ENCODE data around the gene THADA.

The THADA gene

DNA sequence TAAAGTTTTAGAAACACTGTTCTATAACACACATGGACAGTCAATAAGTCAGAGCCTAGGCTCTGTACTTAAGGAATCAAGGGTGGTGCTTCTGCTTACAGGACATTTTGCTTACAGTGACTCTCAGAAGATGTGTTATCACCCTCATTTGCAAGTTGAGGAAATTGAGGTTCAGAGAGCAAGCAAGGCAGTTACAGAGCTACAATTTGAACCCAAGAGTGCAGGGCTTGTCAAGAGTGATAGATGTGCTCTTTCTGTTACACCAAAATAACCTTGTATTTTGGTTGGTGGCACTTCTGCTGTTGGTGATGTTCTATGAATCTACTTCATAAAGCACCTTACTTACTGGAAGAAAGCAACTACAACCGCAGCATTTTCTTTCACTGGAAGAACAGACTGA lies 170.2 kb downstream of the THADA start:
- Histone ChIP-seq H3K4me2 (ENCODE audit: low read length) (no peak overlapping the region), H3K27ac (peak overlapping the region; percentile 55), H3K9ac (no peak overlapping the region), H3K9me3 (ENCODE audit: control insufficient read depth, low read length) (no peaks in the 10 kb centered on the region), H3K4me3 (ENCODE audit: low read depth, low read length) (no peak overlapping the region), H2AFZ (no peak overlapping the region), H3K4me1 (peaks cover 19% of the 10 kb centered on the region), H3K27me3 (ENCODE audit: control insufficient read depth, insufficient read depth, low read length) (no peaks in the 10 kb centered on the region), H3K79me2 (no peaks in the 10 kb centered on the region), H3K36me3 (ENCODE audit: control insufficient read depth, insufficient read depth, low read length) (no peaks in the 10 kb centered on the region)
- TF ChIP-seq CTCF (IDR thresholded peaks at IDR 0.05) = no peak

- no peaks in the 10 kb centered on the region for H3K36me3 ChIP-seq (ENCODE audit: control insufficient read depth, insufficient read depth, low read length)
- no peak for TF ChIP-seq CTCF (IDR thresholded peaks at IDR 0.05)
- no peaks in the 10 kb centered on the region for H3K9me3 ChIP-seq (ENCODE audit: control insufficient read depth, low read length)
- no peak overlapping the region for H2AFZ ChIP-seq
- H3K27ac ChIP-seq = no peak overlapping the region
- peaks cover 24% of the 10 kb centered on the region for H3K4me1 ChIP-seq
- H3K79me2 ChIP-seq = no peaks in the 10 kb centered on the region
- H3K4me3 ChIP-seq (ENCODE audit: low read depth, low read length) = no peak overlapping the region
- H3K9ac ChIP-seq = no peak overlapping the region
- no peaks in the 10 kb centered on the region for H3K27me3 ChIP-seq (ENCODE audit: control insufficient read depth, insufficient read depth, low read length)
- H3K4me2 ChIP-seq (ENCODE audit: low read length) = no peak overlapping the region
Measured at GRCh38 chr2:43424262-43425207, 171.3 kb downstream of the THADA start.

GRCh38 chr2:43423941-43424261 lies 171.9 kb downstream of the THADA start:
- no peak for TF ChIP-seq CTCF (IDR thresholded peaks at IDR 0.05)
- Histone ChIP-seq H3K4me2 (ENCODE audit: low read length) (no peak overlapping the region), H3K4me3 (ENCODE audit: low read depth, low read length) (no peak overlapping the region), H3K4me1 (peaks cover 24% of the 10 kb centered on the region), H3K36me3 (ENCODE audit: control insufficient read depth, insufficient read depth, low read length) (no peaks in the 10 kb centered on the region), H3K27ac (no peak overlapping the region), H3K9me3 (ENCODE audit: control insufficient read depth, low read length) (no peaks in the 10 kb centered on the region), H3K9ac (no peak overlapping the region), H3K79me2 (no peaks in the 10 kb centered on the region), H3K27me3 (ENCODE audit: control insufficient read depth, insufficient read depth, low read length) (no peaks in the 10 kb centered on the region), H2AFZ (no peak overlapping the region)

DNA sequence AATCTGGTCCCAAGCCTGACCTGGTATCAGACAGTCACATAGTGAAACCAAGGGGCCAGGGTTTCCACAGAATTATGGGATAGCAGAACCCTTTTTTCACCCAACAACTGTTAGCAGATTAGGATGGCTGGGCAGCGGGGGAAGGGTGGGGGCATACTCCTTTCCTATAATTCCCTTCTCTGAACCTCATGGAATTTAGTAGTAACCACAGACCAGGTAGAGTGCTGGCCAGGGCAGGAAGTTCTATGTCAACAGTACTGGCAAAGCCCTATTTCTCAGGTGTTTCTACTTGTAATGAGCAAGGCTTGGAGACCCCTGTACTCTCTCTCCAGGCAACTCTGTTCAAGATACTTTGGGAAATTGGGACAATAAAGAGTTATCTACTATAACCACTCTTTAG lies 174.6 kb downstream of the THADA start:
- Histone ChIP-seq H3K27ac (no peak overlapping the region), H3K4me3 (ENCODE audit: low read depth, low read length) (no peak overlapping the region), H3K9me3 (ENCODE audit: control insufficient read depth, low read length) (no peaks in the 10 kb centered on the region), H3K4me2 (ENCODE audit: low read length) (no peak overlapping the region), H3K27me3 (ENCODE audit: control insufficient read depth, insufficient read depth, low read length) (no peaks in the 10 kb centered on the region), H2AFZ (no peak overlapping the region), H3K36me3 (ENCODE audit: control insufficient read depth, insufficient read depth, low read length) (no peaks in the 10 kb centered on the region), H3K4me1 (peaks cover 31% of the 10 kb centered on the region), H3K9ac (no peak overlapping the region), H3K79me2 (no peaks in the 10 kb centered on the region)
- no peak for TF ChIP-seq CTCF (IDR thresholded peaks at IDR 0.05)

- no peaks in the 10 kb centered on the region for H3K36me3 ChIP-seq (ENCODE audit: control insufficient read depth, insufficient read depth, low read length)
- TF ChIP-seq CTCF (IDR thresholded peaks at IDR 0.05) = no peak
- H2AFZ ChIP-seq = no peak overlapping the region
- peak overlapping the region; percentile 10 for H3K4me2 ChIP-seq (ENCODE audit: low read length)
- H3K27me3 ChIP-seq (ENCODE audit: control insufficient read depth, insufficient read depth, low read length) = no peaks in the 10 kb centered on the region
- H3K79me2 ChIP-seq = no peaks in the 10 kb centered on the region
- H3K9me3 ChIP-seq (ENCODE audit: control insufficient read depth, low read length) = no peaks in the 10 kb centered on the region
- no peak overlapping the region for H3K27ac ChIP-seq
- H3K4me3 ChIP-seq (ENCODE audit: low read depth, low read length) = no peak overlapping the region
- H3K9ac ChIP-seq = no peak overlapping the region
- peaks cover 24% of the 10 kb centered on the region for H3K4me1 ChIP-seq
Measured at GRCh38 chr2:43420389-43420801, 175.4 kb downstream of the THADA start.

Data from parathyroid adenoma (tissue), 2 donors.